ENCODE results near the gene FAT1.

The FAT1 gene

DNA sequence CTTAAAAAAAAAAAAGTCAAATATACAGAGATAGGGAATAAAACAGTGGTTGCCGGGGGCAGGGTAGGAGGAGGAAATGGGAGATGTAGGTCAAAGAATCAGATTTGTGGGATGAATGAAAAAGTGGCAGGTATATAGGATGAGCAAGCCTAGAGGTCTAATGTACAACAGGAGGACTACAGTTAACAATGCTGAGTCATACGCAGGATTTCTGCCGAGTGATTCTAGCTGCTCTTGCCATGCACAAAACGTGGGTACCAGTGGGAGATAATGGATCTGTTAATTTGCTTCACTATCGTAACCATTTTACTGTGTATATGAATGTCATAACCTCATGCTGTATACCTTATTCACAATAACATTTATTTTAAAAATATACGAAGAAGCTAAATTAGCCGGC lies 157.6 kb downstream of the FAT1 start:
- H3K9me2 ChIP-seq (replicated peaks; ENCODE audit: insufficient read depth, low read length) = no peaks in the 10 kb centered on the region

DNA sequence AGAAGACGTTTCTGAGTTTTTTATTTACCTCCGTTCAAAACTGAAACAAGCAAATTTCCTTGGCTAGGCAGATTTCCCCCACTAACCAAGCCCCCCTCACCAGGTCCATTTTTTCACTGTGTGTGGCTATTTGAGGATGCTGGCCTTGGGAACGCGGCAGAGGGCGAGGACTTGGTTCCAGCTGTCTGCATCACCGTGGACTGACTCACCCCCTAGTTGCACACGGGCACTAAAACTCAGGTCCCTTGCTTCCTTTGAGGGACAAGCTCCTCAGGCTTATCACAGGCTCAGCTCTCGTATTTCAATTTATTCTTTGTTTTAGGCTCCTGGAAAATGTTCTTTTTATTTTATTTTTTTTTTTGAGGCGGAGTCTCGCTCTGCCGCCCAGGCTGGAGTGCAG lies 159.9 kb downstream of the FAT1 start:
- H3F3A ChIP-seq (ENCODE audit: insufficient read depth, low read length) = no peaks in the 10 kb centered on the region
- H2AFZ ChIP-seq (ENCODE audit: low read length) = no peak overlapping the region
- DNase-seq = no peak
- H3K9ac ChIP-seq (ENCODE audit: low read length) = no peak overlapping the region
- no peak overlapping the region for H3K27ac ChIP-seq (ENCODE audit: low read length)
- H3K79me2 ChIP-seq (ENCODE audit: low read length) = no peaks in the 10 kb centered on the region
- H3K27me3 ChIP-seq (replicated peaks; ENCODE audit: insufficient read depth, low read length) = no peaks in the 10 kb centered on the region
- no peaks in the 10 kb centered on the region for H3K4me1 ChIP-seq (ENCODE audit: low read length)
- H3K36me3 ChIP-seq (replicated peaks; ENCODE audit: insufficient read depth, low read length) = no peaks in the 10 kb centered on the region
- H3K9me3 ChIP-seq (replicated peaks; ENCODE audit: insufficient read depth, low read length) = no peaks in the 10 kb centered on the region
- H3K4me2 ChIP-seq (ENCODE audit: low read depth, low read length) = no peak overlapping the region
- TF ChIP-seq EZH2 (optimal IDR thresholded peaks at IDR 0.05; ENCODE audit: low read depth, low read length) (no peak), EZH2phosphoT487 (IDR thresholded peaks at IDR 0.05; ENCODE audit: low read length) (no peak)
- TF ChIP-seq, protein P1, sequence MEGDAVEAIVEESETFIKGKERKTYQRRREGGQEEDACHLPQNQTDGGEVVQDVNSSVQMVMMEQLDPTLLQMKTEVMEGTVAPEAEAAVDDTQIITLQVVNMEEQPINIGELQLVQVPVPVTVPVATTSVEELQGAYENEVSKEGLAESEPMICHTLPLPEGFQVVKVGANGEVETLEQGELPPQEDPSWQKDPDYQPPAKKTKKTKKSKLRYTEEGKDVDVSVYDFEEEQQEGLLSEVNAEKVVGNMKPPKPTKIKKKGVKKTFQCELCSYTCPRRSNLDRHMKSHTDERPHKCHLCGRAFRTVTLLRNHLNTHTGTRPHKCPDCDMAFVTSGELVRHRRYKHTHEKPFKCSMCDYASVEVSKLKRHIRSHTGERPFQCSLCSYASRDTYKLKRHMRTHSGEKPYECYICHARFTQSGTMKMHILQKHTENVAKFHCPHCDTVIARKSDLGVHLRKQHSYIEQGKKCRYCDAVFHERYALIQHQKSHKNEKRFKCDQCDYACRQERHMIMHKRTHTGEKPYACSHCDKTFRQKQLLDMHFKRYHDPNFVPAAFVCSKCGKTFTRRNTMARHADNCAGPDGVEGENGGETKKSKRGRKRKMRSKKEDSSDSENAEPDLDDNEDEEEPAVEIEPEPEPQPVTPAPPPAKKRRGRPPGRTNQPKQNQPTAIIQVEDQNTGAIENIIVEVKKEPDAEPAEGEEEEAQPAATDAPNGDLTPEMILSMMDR (IDR thresholded peaks at IDR 0.05; ENCODE audit: low read length) = no peak
- no peak overlapping the region for H3K4me3 ChIP-seq (ENCODE audit: low read length)
- no peaks in the 10 kb centered on the region for H3K9me2 ChIP-seq (replicated peaks; ENCODE audit: insufficient read depth, low read length)
- H4K20me1 ChIP-seq (ENCODE audit: insufficient read depth, low read length) = no peaks in the 10 kb centered on the region

More for the DNA sequence above, 157.6 kb downstream of the FAT1 start:
- no peaks in the 10 kb centered on the region for H3K4me1 ChIP-seq (ENCODE audit: low read length)
- no peak overlapping the region for H3K9ac ChIP-seq (ENCODE audit: low read length)
- no peak overlapping the region for H2AFZ ChIP-seq (ENCODE audit: low read length)
- H3K4me2 ChIP-seq (ENCODE audit: low read depth, low read length) = no peak overlapping the region
- TF ChIP-seq EZH2 (optimal IDR thresholded peaks at IDR 0.05; ENCODE audit: low read depth, low read length) (no peak), EZH2phosphoT487 (IDR thresholded peaks at IDR 0.05; ENCODE audit: low read length) (no peak)
- TF ChIP-seq, protein P1 (IDR thresholded peaks at IDR 0.05; ENCODE audit: low read length) = no peak
- H3K27me3 ChIP-seq (replicated peaks; ENCODE audit: insufficient read depth, low read length) = no peaks in the 10 kb centered on the region
- H3K9me3 ChIP-seq (replicated peaks; ENCODE audit: insufficient read depth, low read length) = no peaks in the 10 kb centered on the region
- H4K20me1 ChIP-seq (ENCODE audit: insufficient read depth, low read length) = no peaks in the 10 kb centered on the region
- H3F3A ChIP-seq (ENCODE audit: insufficient read depth, low read length) = no peaks in the 10 kb centered on the region
- H3K79me2 ChIP-seq (ENCODE audit: low read length) = no peaks in the 10 kb centered on the region
- H3K27ac ChIP-seq (ENCODE audit: low read length) = no peak overlapping the region
- DNase-seq = no peak
- H3K36me3 ChIP-seq (replicated peaks; ENCODE audit: insufficient read depth, low read length) = no peaks in the 10 kb centered on the region
- no peak overlapping the region for H3K4me3 ChIP-seq (ENCODE audit: low read length)

DNA sequence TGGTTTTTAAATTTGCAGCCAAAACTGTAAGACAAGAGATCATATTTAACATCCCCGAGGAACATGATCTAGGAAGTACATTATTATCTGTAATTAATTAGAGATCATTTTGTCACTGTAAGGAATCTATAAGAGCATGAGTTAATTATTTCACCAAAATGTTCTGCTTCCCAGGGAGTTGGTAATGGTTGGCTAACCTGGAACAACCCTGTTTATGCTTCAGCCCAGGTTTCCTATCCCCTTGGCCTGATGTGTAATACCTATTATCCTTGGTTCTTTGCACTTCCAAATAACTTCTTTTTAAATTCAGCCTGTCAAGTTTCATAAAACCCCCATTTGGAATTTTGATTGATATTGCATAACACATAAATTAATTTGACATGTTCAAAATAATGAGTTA lies 161.9 kb downstream of the FAT1 start:
- H3K79me2 ChIP-seq (ENCODE audit: low read length) = no peaks in the 10 kb centered on the region
- TF ChIP-seq EZH2 (optimal IDR thresholded peaks at IDR 0.05; ENCODE audit: low read depth, low read length) (no peak), EZH2phosphoT487 (IDR thresholded peaks at IDR 0.05; ENCODE audit: low read length) (no peak)
- TF ChIP-seq, protein P1 (IDR thresholded peaks at IDR 0.05; ENCODE audit: low read length) = no peak
- H3F3A ChIP-seq (ENCODE audit: insufficient read depth, low read length) = no peaks in the 10 kb centered on the region
- H3K4me2 ChIP-seq (ENCODE audit: low read depth, low read length) = no peak overlapping the region
- H3K4me3 ChIP-seq (ENCODE audit: low read length) = no peak overlapping the region
- DNase-seq = no peak
- H3K4me1 ChIP-seq (ENCODE audit: low read length) = no peaks in the 10 kb centered on the region
- no peaks in the 10 kb centered on the region for H4K20me1 ChIP-seq (ENCODE audit: insufficient read depth, low read length)
- no peak overlapping the region for H3K9ac ChIP-seq (ENCODE audit: low read length)
- H3K27ac ChIP-seq (ENCODE audit: low read length) = no peak overlapping the region
- H3K36me3 ChIP-seq (replicated peaks; ENCODE audit: insufficient read depth, low read length) = no peaks in the 10 kb centered on the region
- H3K27me3 ChIP-seq (replicated peaks; ENCODE audit: insufficient read depth, low read length) = no peaks in the 10 kb centered on the region
- no peak overlapping the region for H2AFZ ChIP-seq (ENCODE audit: low read length)
- no peaks in the 10 kb centered on the region for H3K9me2 ChIP-seq (replicated peaks; ENCODE audit: insufficient read depth, low read length)
- H3K9me3 ChIP-seq (replicated peaks; ENCODE audit: insufficient read depth, low read length) = no peaks in the 10 kb centered on the region
